Activated CD4-positive, alpha-beta T cell treated with anti-CD3 and anti-CD28 coated beads for 1 hour (primary cell): Measurements from ENCODE around the gene C12orf54.
"Not testable (repeated sequence)": the region's sequence is repeated elsewhere in the genome, so short reads cannot be mapped to it uniquely, and the experiment has no call there.

Source experiments
- DNase-seq: peaks from one replicate; pipeline ENCODE4 v3.0.0-alpha.2; 2020

The C12orf54 gene

DNA sequence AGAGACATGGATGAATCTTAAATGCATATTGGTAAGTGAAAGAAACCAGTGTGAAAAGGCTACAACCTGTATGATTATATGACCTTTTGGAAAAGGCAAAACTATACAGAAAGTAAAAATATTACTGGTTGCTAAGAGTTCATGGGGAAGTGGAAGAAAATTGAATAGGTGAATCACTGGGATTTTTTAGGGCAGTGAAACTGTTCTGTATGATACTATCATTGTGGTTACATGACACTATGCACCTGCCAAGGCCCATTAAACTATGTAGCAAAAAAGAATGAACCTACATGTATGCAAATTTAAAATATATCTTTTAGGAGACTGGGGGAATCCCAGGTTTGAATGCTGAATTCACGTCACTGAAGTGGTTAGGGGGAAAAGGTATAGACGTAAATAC, 30.6 kb downstream of the C12orf54 start:
- no peak for DNase-seq

DNA sequence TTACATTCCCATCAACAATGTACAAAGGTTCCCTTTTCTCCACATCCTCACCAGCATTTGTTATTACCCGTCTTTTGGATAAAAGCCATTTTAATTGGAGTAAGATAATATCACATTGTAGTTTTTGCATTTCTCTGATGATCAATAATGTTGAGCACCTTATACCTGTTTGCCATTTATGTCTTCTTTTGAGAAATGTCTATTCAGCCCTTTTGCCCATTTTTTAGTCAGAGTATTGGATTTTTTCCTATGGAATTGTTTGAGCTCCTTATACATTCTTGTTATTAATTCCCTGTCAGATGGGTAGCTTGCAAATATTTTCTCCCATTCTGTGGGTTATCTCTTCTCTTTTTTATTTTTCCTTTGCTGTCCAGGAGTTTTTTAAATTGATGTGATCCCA, 32.4 kb downstream of the C12orf54 start:
- no peak for DNase-seq

DNA sequence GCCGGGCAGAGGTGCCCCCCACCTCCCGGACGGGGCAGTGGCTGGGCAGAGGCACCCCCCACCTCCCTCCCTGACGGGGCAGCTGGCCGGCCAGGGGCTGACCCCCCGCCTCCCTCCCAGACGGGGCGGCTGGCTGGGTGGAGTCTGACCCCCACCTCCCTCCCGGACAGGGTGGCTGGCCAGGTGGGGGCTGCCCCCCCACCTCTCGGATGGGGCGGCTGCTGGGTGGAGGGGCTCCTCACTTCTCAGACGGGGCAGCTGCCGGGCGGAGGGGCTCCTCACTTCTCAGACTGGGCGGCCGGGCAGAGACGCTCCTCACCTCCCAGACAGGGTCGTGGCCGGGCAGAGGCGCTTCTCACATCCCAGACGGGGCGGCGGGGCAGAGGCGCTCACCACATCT, 38.1 kb downstream of the C12orf54 start:
- DNase-seq: not testable (repeated sequence)

DNA sequence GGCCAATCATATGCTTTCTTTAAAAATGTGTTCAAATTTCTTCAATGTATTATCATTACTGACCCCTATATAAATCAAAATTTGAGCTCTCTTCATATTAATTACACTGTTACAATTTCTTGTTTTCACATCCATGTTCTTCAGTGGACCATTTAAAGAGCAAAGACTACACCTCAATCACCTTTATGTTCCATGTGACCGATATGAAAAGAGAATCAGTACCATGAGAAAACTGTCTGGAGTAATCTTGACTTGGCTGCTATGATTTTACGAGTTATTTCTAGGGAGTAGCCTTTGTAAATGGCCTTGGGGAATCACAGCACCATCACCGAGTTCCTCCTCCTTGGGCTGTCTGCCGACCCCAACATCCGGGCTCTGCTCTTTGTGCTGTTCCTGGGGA, 43.0 kb downstream of the C12orf54 start, which contains the start of gene OR8S1:
OR8S1 (plus strand) TSS at position 301 of the 400 bp plus-strand sequence; CDS start at position 301, 0 bp downstream.
- no peak for DNase-seq

DNA sequence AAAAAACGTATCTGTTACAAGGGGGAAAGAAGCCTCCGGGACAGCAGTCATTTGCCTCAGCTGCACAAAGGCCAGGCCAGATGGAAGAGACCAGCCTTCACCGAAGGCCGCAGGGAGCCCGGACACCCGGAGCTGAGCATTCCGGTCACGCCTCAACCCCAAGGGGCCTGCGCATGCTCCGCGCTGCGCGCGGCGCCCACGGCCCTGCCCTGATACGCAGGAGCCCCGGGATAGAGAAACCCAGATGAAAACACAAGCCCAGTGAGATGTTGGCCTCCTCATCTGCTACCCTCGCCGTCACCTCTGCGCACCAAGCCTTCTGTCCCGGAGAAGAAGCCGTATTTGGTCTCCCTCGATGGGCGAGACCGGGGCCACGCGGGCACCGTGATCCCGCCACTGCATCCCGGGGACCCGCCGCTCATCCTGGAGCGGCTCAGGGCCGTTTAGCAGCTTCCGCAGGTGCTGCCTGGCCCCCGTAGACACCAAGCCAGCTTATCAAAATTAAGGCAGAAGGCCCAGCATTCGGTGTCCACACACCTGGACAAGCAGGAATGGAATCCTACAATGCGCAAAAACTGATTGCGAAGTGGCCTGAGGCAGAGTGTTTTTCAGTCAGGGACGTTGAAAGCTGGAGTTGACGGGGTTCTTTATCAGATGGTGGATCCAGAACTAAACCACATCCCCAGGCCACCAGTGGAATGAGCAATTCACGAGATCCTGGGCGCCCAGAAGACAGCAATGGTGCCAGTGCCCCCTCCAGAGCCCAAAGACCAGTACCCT, 45.8 kb downstream of the C12orf54 start:
- DNase-seq: no peak

DNA sequence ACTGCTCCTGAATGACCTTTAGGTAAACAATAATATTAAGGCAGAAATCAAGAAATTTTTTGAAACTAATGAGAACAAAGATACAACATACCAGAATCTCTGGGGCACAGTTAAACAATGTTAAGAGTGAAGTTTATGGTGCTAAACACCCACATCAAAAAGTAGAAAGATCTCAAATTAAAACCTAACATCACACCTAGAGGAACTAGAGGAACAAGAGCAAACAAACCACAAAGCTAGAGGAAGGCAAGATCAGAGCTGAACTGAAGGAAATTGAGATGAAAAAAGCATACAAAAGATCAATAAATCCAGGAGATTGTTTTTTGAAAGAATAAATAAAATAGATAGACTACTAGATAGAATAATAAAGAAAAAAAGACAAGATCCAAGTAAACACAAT, 50.3 kb downstream of the C12orf54 start:
- DNase-seq: no peak

DNA sequence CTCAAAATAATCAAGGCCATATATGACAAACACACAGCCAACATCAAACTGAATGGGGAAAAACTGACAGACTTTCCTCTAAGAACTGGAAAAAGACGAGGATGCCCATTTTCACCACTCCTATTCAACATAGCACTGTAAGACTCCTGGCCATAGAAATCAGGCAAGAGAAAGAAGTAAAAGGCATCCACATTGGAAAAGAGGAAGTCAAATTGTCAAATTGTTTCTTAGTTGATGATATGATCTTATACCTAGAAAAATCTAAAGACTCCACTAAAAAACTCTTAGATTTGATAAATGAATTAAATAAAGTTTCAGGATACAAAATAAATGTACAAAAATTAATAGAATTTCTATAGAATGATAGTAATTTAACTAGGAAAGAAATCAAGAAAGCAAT, 54.3 kb downstream of the C12orf54 start:
- DNase-seq: no peak

DNA sequence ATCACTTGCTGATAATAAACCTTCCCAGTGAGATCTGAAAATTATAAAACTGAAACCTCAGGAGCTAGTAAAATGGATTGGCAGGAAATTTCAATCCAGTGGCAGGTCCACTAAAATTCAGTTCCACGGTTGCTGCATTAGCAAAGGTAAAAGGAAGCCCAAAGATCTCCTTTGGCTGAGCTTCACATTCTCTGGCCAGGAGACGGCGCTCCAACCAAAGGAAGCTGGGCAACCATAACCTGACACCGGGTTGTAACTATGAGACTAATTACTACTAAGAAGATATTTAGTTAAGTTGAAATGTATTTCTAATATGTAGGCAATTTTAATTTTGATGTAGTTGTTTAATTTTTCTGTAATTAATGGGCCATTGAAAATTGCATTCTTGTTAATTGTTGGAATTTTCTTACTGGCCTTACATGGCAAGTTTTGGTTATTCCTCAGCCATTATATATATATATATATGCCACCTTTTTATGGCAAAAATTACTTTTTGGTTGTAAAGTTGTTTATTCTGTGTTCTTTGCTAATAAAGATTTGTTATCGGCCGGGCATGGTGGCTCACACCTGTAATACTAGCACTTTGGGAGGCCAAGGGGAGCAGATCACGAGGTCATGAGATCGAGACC, 60.1 kb downstream of the C12orf54 start:
- no peak for DNase-seq

DNA sequence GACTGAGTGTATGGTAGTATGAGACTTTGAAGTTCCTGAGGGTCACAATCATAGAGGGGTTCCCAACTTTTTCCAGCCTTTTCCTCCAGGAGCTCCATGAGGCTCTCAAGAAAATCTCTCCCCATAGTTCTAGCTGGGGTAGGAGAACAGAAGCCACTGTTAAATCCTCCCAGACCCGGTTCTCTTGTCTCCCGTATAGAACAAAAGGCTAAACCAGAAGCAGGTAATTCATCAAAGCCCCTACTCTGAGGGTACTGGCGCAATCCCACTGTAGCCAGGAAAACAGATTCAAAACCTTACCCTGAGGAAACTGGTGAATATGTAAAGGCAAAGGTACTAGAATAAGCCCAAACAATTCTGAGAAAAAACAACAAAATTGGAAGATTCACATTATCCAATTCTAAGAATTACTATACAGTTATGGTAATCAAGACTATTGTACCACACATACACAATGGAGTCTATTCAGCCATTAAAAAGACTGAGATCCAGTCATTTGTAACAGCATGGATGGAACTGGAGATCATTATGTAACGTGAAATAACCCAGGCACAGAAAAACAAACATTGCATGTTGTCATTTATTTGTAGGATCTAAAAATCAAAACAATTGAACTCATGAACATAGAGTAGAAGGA, 63.7 kb downstream of the C12orf54 start:
- no peak for DNase-seq
